GM19238 (cell line): ENCODE measurements around the gene GLCE.
"Not testable (repeated sequence)": the region's sequence is repeated elsewhere in the genome, so short reads cannot be mapped to it uniquely, and the experiment has no call there.

Source experiments
- DNase-seq: peaks from one replicate; pipeline ENCODE4 v3.0.0; 2011; ENCODE audit warnings: low spot score; ENCODE audit not compliant: insufficient read length

GLCE gene

DNA sequence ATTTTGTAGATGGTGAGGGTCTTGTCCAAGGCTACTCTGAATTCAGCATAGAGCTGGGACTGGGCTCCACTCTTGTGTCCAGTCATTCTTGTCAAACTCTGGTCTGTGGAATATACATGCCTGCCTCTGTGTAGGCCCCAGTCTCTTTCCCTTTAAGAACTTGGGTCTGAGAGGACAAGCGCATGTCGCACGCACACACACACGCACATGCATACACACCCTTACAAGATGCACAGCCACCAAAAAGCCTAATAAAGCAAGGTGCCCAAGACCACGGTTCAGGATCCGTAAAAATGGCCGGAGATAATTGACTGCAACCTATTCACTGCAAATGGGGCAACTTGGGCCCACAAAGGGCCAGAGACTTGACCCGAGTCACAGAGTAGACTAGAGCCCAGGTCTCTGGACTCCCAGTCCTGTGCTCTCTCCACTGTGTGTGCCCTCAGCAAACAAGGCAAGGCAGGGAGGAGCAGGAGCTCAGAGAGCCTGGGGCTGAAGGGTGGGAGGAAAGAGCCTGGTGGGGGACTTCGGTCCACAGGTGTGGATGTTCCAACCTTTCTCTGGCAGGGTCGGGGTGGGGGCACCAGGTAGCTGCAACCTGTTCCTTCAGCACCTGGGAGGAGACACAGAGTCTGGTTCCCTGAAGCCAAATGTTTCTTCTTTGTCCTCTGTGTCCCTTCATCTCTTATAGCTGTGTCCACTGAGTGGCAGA is 137.4 kb downstream of the GLCE start:
- DNase-seq = no peak

DNA sequence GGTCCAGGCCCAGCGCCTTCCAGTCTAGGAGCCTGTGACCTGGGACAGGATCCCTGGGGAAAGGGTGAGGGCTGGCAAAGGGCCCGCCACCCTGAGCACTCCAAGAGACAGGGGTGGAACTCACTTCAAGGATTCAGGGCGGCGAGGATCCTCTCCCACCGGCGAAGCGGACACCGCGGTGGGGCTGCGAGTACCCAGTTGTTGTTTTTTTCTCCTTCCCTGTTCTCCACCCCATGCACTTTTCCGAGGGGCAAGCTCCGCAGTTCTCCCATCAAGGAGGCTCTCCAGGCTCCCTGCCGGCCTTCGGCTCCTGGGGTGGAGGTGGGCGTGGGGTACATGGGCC is 137.9 kb downstream of the GLCE start:
- DNase-seq = no peak

GRCh38 chr15:69298697-69299441 is 138.4 kb downstream of the GLCE start, which contains the start of gene PAQR5:
Gene PAQR5, plus strand, starts transcription at chr15:69298912. Its CDS starts 61,169 bp downstream, at chr15:69360081.
- no peak for DNase-seq

GRCh38 chr15:69299451-69299886 is 139.0 kb downstream of the GLCE start:
- DNase-seq = no peak

DNA sequence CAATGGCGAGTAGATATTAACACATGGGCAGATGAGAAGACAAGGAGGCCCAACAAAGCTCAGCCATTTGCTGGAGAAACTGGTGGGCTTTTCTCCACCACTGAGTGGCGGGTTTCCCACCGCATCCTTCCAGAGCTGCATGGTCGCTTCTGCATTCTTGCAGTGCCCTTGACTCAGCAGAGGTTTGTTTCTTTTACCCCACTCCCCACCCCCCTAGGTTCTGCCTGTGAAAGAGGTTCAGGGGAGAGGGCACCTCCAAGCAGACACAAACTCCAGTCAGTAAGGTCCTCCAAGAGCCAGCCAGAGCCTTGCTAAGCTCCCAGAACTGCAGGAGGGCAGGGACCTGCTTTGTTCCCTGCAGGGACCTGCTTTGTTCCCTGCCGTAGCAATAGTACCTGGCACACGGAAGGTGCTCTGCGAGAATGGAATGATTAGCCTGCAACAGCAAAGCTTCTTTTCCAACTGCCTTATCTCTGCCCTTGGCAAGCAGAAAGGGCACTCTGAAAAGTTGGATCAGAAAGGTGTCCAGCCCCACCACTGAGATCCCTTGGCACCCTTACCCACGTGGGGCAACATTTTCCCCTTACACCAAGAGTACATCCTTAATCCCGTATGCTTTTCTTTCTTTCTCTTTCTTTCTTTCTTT is 139.6 kb downstream of the GLCE start:
- DNase-seq = no peak

DNA sequence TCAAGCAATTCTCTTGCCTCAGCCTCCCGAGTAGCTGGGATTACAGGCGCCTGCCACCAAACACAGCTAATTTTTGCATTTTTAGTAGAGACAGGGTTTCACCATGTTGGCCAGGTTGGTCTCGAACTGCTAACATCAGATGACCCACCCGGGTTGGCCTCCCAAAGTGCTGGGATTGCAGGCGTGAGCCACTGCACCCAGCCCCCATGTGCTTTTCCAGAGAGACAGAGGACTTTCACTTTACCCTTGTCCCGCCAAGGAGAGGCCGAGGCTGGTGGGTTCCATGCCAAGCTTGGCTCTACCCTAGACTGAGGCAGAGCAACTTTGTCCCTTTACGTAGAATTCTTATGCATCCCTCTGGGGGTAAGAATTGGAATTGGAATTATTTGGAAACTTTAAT is 140.7 kb downstream of the GLCE start:
- DNase-seq = not testable (repeated sequence)

DNA sequence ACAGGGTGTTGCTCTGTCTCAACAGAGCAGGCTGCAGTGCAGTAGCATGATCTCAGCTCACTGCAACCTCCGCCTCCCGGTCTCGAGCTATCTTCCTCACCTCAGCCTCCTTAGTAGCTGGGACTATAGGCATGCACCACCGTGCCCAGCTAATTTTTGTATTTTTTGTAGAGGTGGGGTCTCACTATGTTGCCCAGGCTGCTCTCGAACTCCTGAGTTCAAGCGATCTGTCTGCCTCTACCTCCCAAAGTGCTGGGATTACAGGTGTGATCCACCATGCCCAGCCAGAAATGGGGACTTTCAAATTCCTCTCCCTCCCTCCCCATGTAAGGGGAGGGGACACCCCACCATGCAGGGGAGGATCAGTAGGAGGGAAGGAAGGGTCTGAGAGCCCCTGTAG is 141.7 kb downstream of the GLCE start:
- DNase-seq = not testable (repeated sequence)

- DNase-seq = no peak
These were observed 142.5 kb downstream of the GLCE start for GRCh38 chr15:69302929-69303328.

DNA sequence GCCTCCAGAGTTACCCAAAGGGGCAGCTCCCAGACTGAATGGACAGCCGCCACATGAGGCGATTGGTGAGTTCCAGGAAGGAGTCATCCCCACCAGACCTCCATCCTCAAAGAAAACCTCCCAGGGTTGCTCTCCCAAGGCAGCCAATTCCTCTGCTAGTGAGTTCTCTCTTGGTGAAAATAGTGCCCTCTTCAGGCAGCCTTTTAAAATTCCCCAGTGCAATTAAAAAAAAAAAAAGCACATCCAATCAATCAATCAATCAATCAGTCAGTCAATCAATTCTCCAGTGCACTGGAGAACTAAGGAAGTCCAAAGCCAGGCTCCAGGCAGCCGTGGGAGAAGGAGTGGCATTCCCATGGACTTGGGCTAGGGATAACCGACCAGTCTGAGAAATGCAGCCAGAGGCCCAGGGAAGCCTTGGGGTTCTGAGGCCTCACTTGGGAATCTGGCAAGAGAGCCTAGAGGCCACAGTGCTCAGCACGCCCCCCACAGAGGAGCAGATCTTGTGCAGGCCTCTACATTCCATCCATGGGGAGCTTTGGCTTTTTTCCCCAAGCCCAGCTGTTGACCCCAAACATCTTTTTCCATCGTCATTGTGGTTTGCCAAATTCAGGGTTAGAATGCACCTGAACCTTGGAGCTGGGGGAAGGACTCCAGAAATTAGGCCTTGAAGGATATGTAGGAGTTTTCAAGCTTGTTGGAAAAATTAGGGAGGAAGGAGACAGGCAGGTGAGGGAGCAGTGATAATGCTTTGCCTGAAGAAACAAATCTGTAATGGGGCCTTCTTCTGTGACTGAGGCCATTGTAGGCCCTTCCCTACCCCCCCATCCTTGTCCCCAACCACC is 143.1 kb downstream of the GLCE start:
- no peak for DNase-seq

DNA sequence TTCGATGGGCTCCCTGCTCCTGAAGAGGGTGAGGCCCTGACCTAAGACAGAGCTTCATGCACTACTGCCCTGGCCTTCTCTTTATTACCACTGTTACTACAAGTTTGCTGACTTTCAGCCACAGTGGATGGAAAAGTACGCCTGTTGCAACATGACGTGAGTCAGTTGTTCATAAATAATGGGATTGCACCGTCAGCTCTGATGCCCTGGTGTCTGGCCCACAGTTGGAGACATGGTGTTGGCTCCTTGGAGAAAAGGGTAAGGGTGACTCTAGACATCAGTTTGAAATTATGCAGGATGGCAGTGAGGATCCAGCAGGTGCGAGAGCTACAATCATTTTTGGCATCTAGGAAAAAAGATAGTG is 143.7 kb downstream of the GLCE start:
- no peak for DNase-seq

GRCh38 chr15:69305204-69305931 is 144.9 kb downstream of the GLCE start:
- DNase-seq = no peak

- DNase-seq = no peak
These were observed 145.6 kb downstream of the GLCE start for GRCh38 chr15:69305933-69306568.

GRCh38 chr15:69307939-69308338 is 147.5 kb downstream of the GLCE start:
- DNase-seq = no peak

- DNase-seq = no peak
These were observed 148.5 kb downstream of the GLCE start for GRCh38 chr15:69308949-69309348.

DNA sequence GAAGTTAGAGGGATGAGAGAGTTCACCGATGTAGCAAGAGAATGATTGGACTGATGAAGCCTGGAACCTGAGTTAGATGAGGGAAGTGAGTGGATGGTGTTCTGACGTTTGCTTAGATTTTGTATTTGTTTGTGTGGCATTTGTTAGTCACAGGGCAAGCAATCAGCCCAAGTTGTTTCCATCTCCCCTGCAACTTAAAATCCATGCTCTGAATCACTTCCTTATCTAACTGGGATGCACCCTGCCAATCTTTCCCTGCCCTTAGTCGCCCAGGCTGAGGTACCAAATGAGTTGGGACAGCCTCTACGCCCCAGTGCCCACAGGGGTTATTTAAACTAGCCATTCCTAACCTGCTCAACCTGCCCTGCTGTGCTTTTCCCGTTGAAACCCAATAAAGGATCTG is 150.9 kb downstream of the GLCE start:
- DNase-seq = no peak

GRCh38 chr15:69313432-69314000 is 153.1 kb downstream of the GLCE start:
- no peak for DNase-seq

DNA sequence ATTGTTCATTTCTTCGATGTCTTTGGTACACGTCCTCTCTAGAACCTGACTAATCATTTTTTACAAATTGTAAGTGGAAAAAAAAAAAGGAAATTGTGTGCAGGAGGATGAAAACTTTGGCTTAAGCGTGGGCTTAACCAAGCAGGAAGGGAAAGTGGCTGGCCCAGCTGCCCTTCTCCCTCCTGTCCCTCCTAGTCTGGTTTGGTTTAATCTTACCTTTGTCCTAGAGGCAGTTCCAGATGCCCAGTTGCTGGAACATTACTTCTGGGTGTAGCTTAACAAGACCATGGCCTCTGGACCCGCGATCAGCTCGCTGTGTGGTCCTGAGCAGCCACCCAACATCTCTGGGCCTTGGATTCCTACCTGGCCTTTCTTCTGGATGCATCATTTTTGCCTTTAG is 153.7 kb downstream of the GLCE start:
- DNase-seq = no peak

DNA sequence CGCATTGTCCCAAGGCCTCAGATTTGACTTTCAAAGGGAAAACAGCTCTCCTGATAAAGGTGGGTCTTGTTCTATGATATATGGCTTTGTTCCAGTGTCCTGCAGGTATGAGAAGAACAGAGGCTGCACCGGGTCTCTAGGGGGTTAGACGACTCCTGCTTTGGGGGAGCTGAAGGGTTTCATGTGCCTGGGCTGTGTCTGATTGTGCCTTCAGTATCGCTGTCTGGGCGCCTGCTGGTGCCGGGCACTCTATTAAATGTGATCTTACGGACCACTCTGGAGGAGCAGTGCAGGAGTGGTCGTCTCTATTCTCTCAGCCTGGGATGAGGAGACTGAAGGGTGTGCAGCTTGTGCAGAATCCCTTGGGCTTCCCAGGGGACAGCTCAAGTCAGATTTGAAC is 154.3 kb downstream of the GLCE start:
- DNase-seq = no peak

DNA sequence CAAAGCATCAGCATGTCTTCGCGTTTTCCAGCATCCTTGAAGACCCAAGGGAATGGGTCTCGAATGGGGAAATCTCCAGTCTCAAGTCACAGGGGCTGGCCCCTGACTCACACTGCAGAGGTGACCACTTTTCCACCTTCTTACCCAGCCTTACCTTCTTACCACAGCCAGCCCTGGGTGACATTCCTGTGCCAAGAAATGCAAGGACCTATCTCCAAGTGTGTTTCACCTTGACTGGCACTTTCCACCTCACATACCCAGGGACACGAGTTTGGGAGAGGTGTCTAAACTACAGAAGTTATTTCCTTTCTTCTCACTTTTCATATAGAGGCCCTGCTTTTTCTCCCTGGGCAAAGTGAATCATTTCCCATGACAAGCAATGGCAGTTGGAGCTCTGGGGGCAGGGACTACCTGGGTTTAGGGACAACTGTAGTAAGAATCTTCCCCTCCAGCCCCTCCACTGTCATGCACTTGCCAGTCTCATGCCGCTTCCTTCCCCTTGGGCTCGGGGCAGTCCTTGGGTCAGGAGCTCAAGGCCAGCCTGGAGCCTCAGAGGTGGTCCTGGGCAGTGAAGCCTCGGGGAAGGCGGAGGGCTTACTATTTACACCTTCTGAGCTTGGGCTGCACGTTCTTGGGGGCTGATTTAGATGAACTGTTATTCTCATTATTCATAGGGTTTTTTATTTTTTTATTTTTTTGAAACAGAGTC is 155.1 kb downstream of the GLCE start:
- no peak for DNase-seq
